H9 (cell line): ENCODE data around the gene CDC45. TPM values are rescaled to one million over a fixed set of nuclear protein-coding genes. Genes with fewer than 3 reads are reported as not detected.

Experiments used
- DNase-seq: peaks from one replicate; pipeline ENCODE4 v3.0.0-alpha.2; 2017
- H2AFZ ChIP-seq: one replicate; pipeline ENCODE4 v1.6.1; 2013; ENCODE audit warnings: mild to moderate bottlenecking, low read length, control low read depth, moderate library complexity
- H2AK5ac ChIP-seq: 2 replicates; pipeline ENCODE4 v1.6.1; 2013; ENCODE audit warnings: low read length, control low read depth, mixed read lengths; ENCODE audit not compliant: insufficient read length
- H2BK120ac ChIP-seq: one replicate; pipeline ENCODE4 v1.6.1; 2013; ENCODE audit warnings: low read depth, mild to moderate bottlenecking, low read length, control low read depth, inconsistent platforms; ENCODE audit not compliant: poor library complexity, severe bottlenecking
- H2BK12ac ChIP-seq: 2 replicates; pipeline ENCODE4 v1.6.1; 2013; ENCODE audit warnings: low read length, control low read depth, mixed read lengths, low read depth; ENCODE audit not compliant: insufficient read length
- H2BK15ac ChIP-seq: 2 replicates; pipeline ENCODE4 v1.6.1; 2013; ENCODE audit warnings: low read depth, low read length, control low read depth
- H2BK20ac ChIP-seq: one replicate; pipeline ENCODE4 v1.6.1; 2013; ENCODE audit warnings: low read depth, mild to moderate bottlenecking, low read length, control low read depth, inconsistent platforms; ENCODE audit not compliant: poor library complexity, severe bottlenecking
- H2BK5ac ChIP-seq: 2 replicates; pipeline ENCODE4 v1.6.1; 2013; ENCODE audit warnings: low read length, control low read depth, mixed read lengths; ENCODE audit not compliant: insufficient read length
- H3K14ac ChIP-seq: 2 replicates; pipeline ENCODE4 v1.6.1; 2013; ENCODE audit warnings: low read length, control low read depth; ENCODE audit not compliant: insufficient read depth
- H3K18ac ChIP-seq: 2 replicates; pipeline ENCODE4 v1.6.1; 2013; ENCODE audit warnings: low read depth, mild to moderate bottlenecking, mixed read lengths, low read length, control low read depth; ENCODE audit not compliant: insufficient read length
- H3K23ac ChIP-seq: 2 replicates; pipeline ENCODE4 v1.6.1; 2013; ENCODE audit warnings: low read length, control low read depth, mixed read lengths, low read depth; ENCODE audit not compliant: insufficient read length
- H3K23me2 ChIP-seq: 2 replicates; pipeline ENCODE4 v1.6.1; 2013; ENCODE audit warnings: low read depth, mild to moderate bottlenecking, mixed read lengths, low read length, control low read depth; ENCODE audit not compliant: insufficient read length, poor library complexity, severe bottlenecking
- H3K27ac ChIP-seq: 2 replicates; pipeline ENCODE4 v1.5.1; 2013; ENCODE audit warnings: low read length, control low read depth, mixed read lengths, low read depth; ENCODE audit not compliant: insufficient read length
- H3K27me3 ChIP-seq: 2 replicates; pipeline ENCODE4 v1.6.1; 2013; ENCODE audit warnings: low read length, control low read depth, inconsistent platforms; ENCODE audit not compliant: insufficient read depth
- H3K4ac ChIP-seq: 2 replicates; pipeline ENCODE4 v1.6.1; 2013; ENCODE audit warnings: low read depth, mild to moderate bottlenecking, control low read depth, inconsistent platforms, low read length, moderate library complexity
- H3K4me1 ChIP-seq: 2 replicates; pipeline ENCODE4 v1.6.1; 2013; ENCODE audit warnings: low read length, control low read depth, inconsistent platforms; ENCODE audit not compliant: insufficient read depth
- H3K4me2 ChIP-seq: 2 replicates; pipeline ENCODE4 v1.6.1; 2013; ENCODE audit warnings: low read length, control low read depth, mixed read lengths; ENCODE audit not compliant: insufficient read length, insufficient read depth
- H3K56ac ChIP-seq: 2 replicates; pipeline ENCODE4 v1.6.1; 2013; ENCODE audit warnings: low read depth, mild to moderate bottlenecking, mixed read lengths, low read length, control low read depth; ENCODE audit not compliant: insufficient read length
- H3K79me1 ChIP-seq: 2 replicates; pipeline ENCODE4 v1.6.1; 2013; ENCODE audit warnings: low read depth, mild to moderate bottlenecking, moderate library complexity, low read length, control low read depth, inconsistent platforms; ENCODE audit not compliant: insufficient read depth, poor library complexity, severe bottlenecking
- H3K79me2 ChIP-seq: 2 replicates; pipeline ENCODE4 v1.6.1; 2013; ENCODE audit warnings: low read length, control low read depth, inconsistent platforms; ENCODE audit not compliant: insufficient read depth
- H3K9ac ChIP-seq: 2 replicates; pipeline ENCODE4 v1.6.1; 2013; ENCODE audit warnings: low read length, control low read depth, mixed read lengths; ENCODE audit not compliant: insufficient read length; ENCODE audit errors: extremely low read depth
- H3K9me3 ChIP-seq: one replicate; pipeline ENCODE4 v1.6.1; 2013; ENCODE audit warnings: low read depth, low read length, inconsistent platforms; ENCODE audit not compliant: control insufficient read depth
- H3T11ph ChIP-seq: one replicate; pipeline ENCODE4 v1.6.1; 2013; ENCODE audit warnings: mild to moderate bottlenecking, low read length, control low read depth, inconsistent platforms
- H4K20me1 ChIP-seq: one replicate; pipeline ENCODE4 v1.6.1; 2013; ENCODE audit not compliant: control insufficient read depth, insufficient read length, insufficient read depth
- H4K5ac ChIP-seq: 2 replicates; pipeline ENCODE4 v1.6.1; 2013; ENCODE audit warnings: low read depth, mild to moderate bottlenecking, mixed read lengths, low read length, control low read depth; ENCODE audit not compliant: insufficient read length
- H4K8ac ChIP-seq: replicated peaks from 2 replicates; pipeline ENCODE4 v1.6.1; 2013; ENCODE audit warnings: low read length, control low read depth, mixed read lengths, low read depth; ENCODE audit not compliant: insufficient read length
- H4K91ac ChIP-seq: 2 replicates; pipeline ENCODE4 v1.6.1; 2013; ENCODE audit warnings: low read depth, mild to moderate bottlenecking, moderate library complexity, mixed read lengths, low read length, control low read depth; ENCODE audit not compliant: insufficient read length
- H3K27ac Mint-ChIP-seq, 3 experiments: 2 replicates in 2 of 3; 3 replicates in 1 of 3; pipeline ENCODE4 v1.8.0; 2020 to 2021; ENCODE audit warnings: mixed read lengths in 3 of 3, mild to moderate bottlenecking in 1 of 3, moderate library complexity in 1 of 3
- H3K27me3 Mint-ChIP-seq: 2 replicates; pipeline ENCODE4 v1.8.0; 2021; ENCODE audit warnings: low read depth, mild to moderate bottlenecking, moderate library complexity, mixed read lengths
- H3K36me3 Mint-ChIP-seq, 3 experiments: 2 replicates in 2 of 3; 3 replicates in 1 of 3; pipeline ENCODE4 v1.8.0; 2020 to 2021; ENCODE audit warnings: low read depth in 3 of 3, mixed read lengths in 3 of 3; ENCODE audit not compliant: insufficient read depth in 1 of 3
- H3K4me1 Mint-ChIP-seq, 2 experiments: 2 replicates each; pipeline ENCODE4 v1.8.0; 2020; ENCODE audit warnings: mixed read lengths in 2 of 2
- H3K4me3 Mint-ChIP-seq, 2 experiments: 2 replicates in 1 of 2; 3 replicates in 1 of 2; pipeline ENCODE4 v1.8.0; 2020 to 2021; ENCODE audit warnings: mild to moderate bottlenecking in 2 of 2, mixed read lengths in 2 of 2, moderate library complexity in 1 of 2
- H3K9me3 Mint-ChIP-seq, 2 experiments: 2 replicates in 1 of 2; 3 replicates in 1 of 2; pipeline ENCODE4 v1.8.0; 2020; ENCODE audit warnings: mild to moderate bottlenecking in 2 of 2, mixed read lengths in 2 of 2, moderate library complexity in 1 of 2
- WGBS: extraction: QIAGEN DNeasy Blood & Tissue Kit; methylation state at CpG from one replicate; pipeline ENCODE4 v1.1.7; 2013; ENCODE audit warnings: missing lambda C conversion rate, low lambda C conversion rate, mixed read lengths; ENCODE audit not compliant: insufficient read length; ENCODE audit errors: extremely low coverage; 5-methylcytosine and 5-hydroxymethylcytosine counted together
- total RNA-seq: library from RNA; stranded (reverse); gene quantifications from 2 replicates; pipeline ENCODE4 v1.2.1, GENCODE V29; 2021
- TF ChIP-seq, protein P1 (sequence below): fragments of 200-600 bp; sonication (generic); conservative IDR thresholded peaks from 3 replicates; pipeline ENCODE4 v1.8.0; 2021; ENCODE audit warnings: antibody characterized with exemption, mild to moderate bottlenecking

CDC45 gene
- total RNA-seq, 1 experiment from 2014 or later = 35.7 TPM

DNA sequence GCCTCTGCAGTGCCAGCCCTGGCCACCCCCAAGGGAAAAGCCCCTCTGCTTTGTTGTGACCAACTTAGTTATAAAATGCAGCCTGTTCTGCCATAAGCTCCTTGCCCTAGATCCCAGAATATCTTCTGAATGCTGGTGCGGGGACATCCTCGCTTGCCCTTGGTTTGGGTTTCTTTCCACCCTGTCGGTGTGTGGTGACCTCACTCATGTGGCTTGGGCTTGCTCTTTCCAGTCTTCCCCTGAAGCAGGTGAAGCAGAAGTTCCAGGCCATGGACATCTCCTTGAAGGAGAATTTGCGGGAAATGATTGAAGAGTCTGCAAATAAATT, 27.8 kb downstream of the CDC45 start:
- H3K23ac ChIP-seq = no peak overlapping the region
- Mint-ChIP-seq H3K27me3 (no peaks in the 10 kb centered on the region; the same call in 1 of the 2 replicates), H3K4me1 (peaks cover 9% of the 10 kb centered on the region in 2 experiments), H3K4me3 (no peak overlapping the region), H3K27ac (peak overlapping the region in 1 of 3 experiments; percentile 75; a peak in 1 of 7 replicates), H3K36me3 (peaks cover 16 to 64% (median 43%) of the 10 kb centered on the region in 3 experiments), H3K9me3 (no peaks in the 10 kb centered on the region)
- H3K56ac ChIP-seq = no peak overlapping the region
- H2AK5ac ChIP-seq = no peak overlapping the region
- H3K4me1 ChIP-seq = no peaks in the 10 kb centered on the region; the same call in 1 of the 2 replicates
- no peak for DNase-seq
- no peaks in the 10 kb centered on the region for H3K79me2 ChIP-seq
- no peaks in the 10 kb centered on the region for H4K20me1 ChIP-seq
- H3K79me1 ChIP-seq = no peaks in the 10 kb centered on the region
- H3K9ac ChIP-seq = no peak overlapping the region
- H4K91ac ChIP-seq = no peak overlapping the region
- H3K4me2 ChIP-seq = no peak overlapping the region
- H3K9me3 ChIP-seq = no peaks in the 10 kb centered on the region
- H2BK120ac ChIP-seq = no peak overlapping the region
- H2BK5ac ChIP-seq = no peak overlapping the region
- H3K18ac ChIP-seq = no peak overlapping the region
- no peak overlapping the region for H3K27ac ChIP-seq
- H3K14ac ChIP-seq = no peak overlapping the region
- H3K23me2 ChIP-seq = no peaks in the 10 kb centered on the region
- H2BK20ac ChIP-seq = no peak overlapping the region
- no peaks in the 10 kb centered on the region for H3K27me3 ChIP-seq
- H4K5ac ChIP-seq = no peak overlapping the region
- H3T11ph ChIP-seq = no peak overlapping the region
- H2BK15ac ChIP-seq = no peak overlapping the region
- no peak overlapping the region for H3K4ac ChIP-seq
- no peak overlapping the region for H2AFZ ChIP-seq
- no peak overlapping the region for H4K8ac ChIP-seq
- H2BK12ac ChIP-seq = no peak overlapping the region
- WGBS = no CpG with 5 or more reads among the region's 4 CpGs
- TF ChIP-seq, protein P1, sequence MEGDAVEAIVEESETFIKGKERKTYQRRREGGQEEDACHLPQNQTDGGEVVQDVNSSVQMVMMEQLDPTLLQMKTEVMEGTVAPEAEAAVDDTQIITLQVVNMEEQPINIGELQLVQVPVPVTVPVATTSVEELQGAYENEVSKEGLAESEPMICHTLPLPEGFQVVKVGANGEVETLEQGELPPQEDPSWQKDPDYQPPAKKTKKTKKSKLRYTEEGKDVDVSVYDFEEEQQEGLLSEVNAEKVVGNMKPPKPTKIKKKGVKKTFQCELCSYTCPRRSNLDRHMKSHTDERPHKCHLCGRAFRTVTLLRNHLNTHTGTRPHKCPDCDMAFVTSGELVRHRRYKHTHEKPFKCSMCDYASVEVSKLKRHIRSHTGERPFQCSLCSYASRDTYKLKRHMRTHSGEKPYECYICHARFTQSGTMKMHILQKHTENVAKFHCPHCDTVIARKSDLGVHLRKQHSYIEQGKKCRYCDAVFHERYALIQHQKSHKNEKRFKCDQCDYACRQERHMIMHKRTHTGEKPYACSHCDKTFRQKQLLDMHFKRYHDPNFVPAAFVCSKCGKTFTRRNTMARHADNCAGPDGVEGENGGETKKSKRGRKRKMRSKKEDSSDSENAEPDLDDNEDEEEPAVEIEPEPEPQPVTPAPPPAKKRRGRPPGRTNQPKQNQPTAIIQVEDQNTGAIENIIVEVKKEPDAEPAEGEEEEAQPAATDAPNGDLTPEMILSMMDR = no peak
